ENCODE measurements around the gene MMP2.

MMP2 gene

GRCh38 chr16:55491691-55492090, 12.7 kb downstream of the MMP2 start:
- DNase-seq (ENCODE audit: low read depth in 1 of 2, low spot score in 1 of 2), result no peak

- no peak for DNase-seq (ENCODE audit: low read depth in 1 of 2, low spot score in 1 of 2)
These were observed 13.9 kb downstream of the MMP2 start for GRCh38 chr16:55492756-55493380.

- no peak for DNase-seq (ENCODE audit: low read depth in 1 of 2, low spot score in 1 of 2)
These were observed 16.0 kb downstream of the MMP2 start for GRCh38 chr16:55494994-55495421.

- no peak for DNase-seq (ENCODE audit: low read depth in 1 of 2, low spot score in 1 of 2)
These were observed 16.8 kb downstream of the MMP2 start for GRCh38 chr16:55495616-55496289.

GRCh38 chr16:55496509-55497145, 17.6 kb downstream of the MMP2 start:
- DNase-seq (ENCODE audit: low read depth in 1 of 2, low spot score in 1 of 2), result no peak

- no peak for DNase-seq (ENCODE audit: low read depth in 1 of 2, low spot score in 1 of 2)
These were observed 18.6 kb downstream of the MMP2 start for GRCh38 chr16:55497558-55497957.

- no peak for DNase-seq (ENCODE audit: low read depth in 1 of 2, low spot score in 1 of 2)
These were observed 19.1 kb downstream of the MMP2 start for GRCh38 chr16:55498101-55498500.

GRCh38 chr16:55499281-55499680, 20.3 kb downstream of the MMP2 start:
- DNase-seq (ENCODE audit: low read depth in 1 of 2, low spot score in 1 of 2), result no peak

- DNase-seq (ENCODE audit: low read depth in 1 of 2, low spot score in 1 of 2), result no peak
These were observed 21.0 kb downstream of the MMP2 start for GRCh38 chr16:55499951-55500529.

- DNase-seq (ENCODE audit: low read depth in 1 of 2, low spot score in 1 of 2), result no peak
These were observed 21.6 kb downstream of the MMP2 start for GRCh38 chr16:55500530-55501011.

- no peak for DNase-seq (ENCODE audit: low read depth in 1 of 2, low spot score in 1 of 2)
These were observed 22.7 kb downstream of the MMP2 start for GRCh38 chr16:55501549-55502322.

- DNase-seq (ENCODE audit: low read depth in 1 of 2, low spot score in 1 of 2), result no peak
These were observed 23.9 kb downstream of the MMP2 start for GRCh38 chr16:55502801-55503366.

- DNase-seq (ENCODE audit: low read depth in 1 of 2, low spot score in 1 of 2), result no peak
These were observed 24.9 kb downstream of the MMP2 start for GRCh38 chr16:55503726-55504550.

GRCh38 chr16:55505333-55506015, 26.5 kb downstream of the MMP2 start:
- no peak for DNase-seq (ENCODE audit: low read depth in 1 of 2, low spot score in 1 of 2)

GRCh38 chr16:55506083-55506482, 27.1 kb downstream of the MMP2 start:
- no peak for DNase-seq (ENCODE audit: low read depth in 1 of 2, low spot score in 1 of 2)

GRCh38 chr16:55506708-55507107, 27.7 kb downstream of the MMP2 start:
- no peak for DNase-seq (ENCODE audit: low read depth in 1 of 2, low spot score in 1 of 2)

GRCh38 chr16:55508271-55508921, 29.4 kb downstream of the MMP2 start:
- no peak for DNase-seq (ENCODE audit: low read depth in 1 of 2, low spot score in 1 of 2)

- no peak for DNase-seq (ENCODE audit: low read depth in 1 of 2, low spot score in 1 of 2)
These were observed 30.2 kb downstream of the MMP2 start, which contains the start of gene LPCAT2 for GRCh38 chr16:55508941-55509931. Gene LPCAT2, plus strand, starts transcription at chr16:55509072. Its CDS starts 110 bp downstream, at chr16:55509182.

Data from activated T-helper 1 cell treated with anti-CD3 and anti-CD28 coated beads, Interleukin-2, amount 50 U/mL, for 16 hours (primary cell).